Mesothelial cell of epicardium (in vitro differentiated cells): ENCODE measurements around the gene R3HDM2. TPM values are rescaled to one million over a fixed set of nuclear protein-coding genes. Genes with fewer than 3 reads are reported as not detected.
A peak's percentile ranks its signal among the peaks of the same experiment; 100 is the strongest.

Experiments used
- DNase-seq, 2 experiments: peaks; one replicate each; pipeline ENCODE4 v3.0.0; 2021; ENCODE audit warnings: low spot score in 2 of 2; ENCODE audit not compliant: unreplicated experiment in 2 of 2
- H3K27ac Mint-ChIP-seq: 2 replicates; pipeline ENCODE4 v1.8.0; 2021; ENCODE audit warnings: mixed read lengths
- H3K27me3 Mint-ChIP-seq: 2 replicates; pipeline ENCODE4 v1.8.0; 2021; ENCODE audit warnings: low read depth, mixed read lengths
- H3K36me3 Mint-ChIP-seq: 2 replicates; pipeline ENCODE4 v1.8.0; 2021; ENCODE audit warnings: mixed read lengths
- H3K4me1 Mint-ChIP-seq: 2 replicates; pipeline ENCODE4 v1.8.0; 2021; ENCODE audit warnings: mixed read lengths
- H3K4me3 Mint-ChIP-seq: 2 replicates; pipeline ENCODE4 v1.8.0; 2021; ENCODE audit warnings: mild to moderate bottlenecking, moderate library complexity, mixed read lengths
- H3K9me3 Mint-ChIP-seq: 2 replicates; pipeline ENCODE4 v1.8.0; 2021; ENCODE audit warnings: mixed read lengths
- total RNA-seq: library from RNA; stranded (reverse); gene quantifications from 3 replicates; pipeline ENCODE4 v1.2.1, GENCODE V29; 2021
- TF ChIP-seq, protein P1 (sequence below): fragments of 200-600 bp; sonication (generic); IDR thresholded peaks from one replicate; pipeline ENCODE4 v1.5.0; 2021; ENCODE audit warnings: antibody characterized with exemption; ENCODE audit not compliant: unreplicated experiment

Gene R3HDM2
- total RNA-seq, 1 donor from 2014 or later, result 111 TPM

DNA sequence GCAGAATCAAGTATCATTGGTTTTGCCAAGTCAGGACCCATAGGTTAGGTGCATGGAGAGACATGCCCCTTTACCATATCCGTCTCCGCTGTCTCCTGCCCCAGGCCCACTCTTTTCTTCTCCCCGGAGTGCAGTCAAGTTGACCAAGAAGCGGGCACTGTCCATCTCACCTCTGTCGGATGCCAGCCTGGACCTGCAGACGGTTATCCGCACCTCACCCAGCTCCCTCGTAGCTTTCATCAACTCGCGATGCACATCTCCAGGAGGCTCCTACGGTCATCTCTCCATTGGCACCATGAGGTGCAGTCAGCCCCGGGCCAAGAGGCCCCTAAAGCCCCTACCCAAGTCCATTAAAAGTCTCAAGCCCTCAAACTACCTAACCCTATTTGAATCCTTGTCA lies 33.7 kb upstream of the R3HDM2 start:
- Mint-ChIP-seq H3K4me1 (peaks cover 20% of the 10 kb centered on the region), H3K27me3 (peaks cover 83% of the 10 kb centered on the region), H3K27ac (no peak overlapping the region), H3K36me3 (no peaks in the 10 kb centered on the region), H3K4me3 (no peak overlapping the region), H3K9me3 (no peaks in the 10 kb centered on the region)
- TF ChIP-seq, protein P1, sequence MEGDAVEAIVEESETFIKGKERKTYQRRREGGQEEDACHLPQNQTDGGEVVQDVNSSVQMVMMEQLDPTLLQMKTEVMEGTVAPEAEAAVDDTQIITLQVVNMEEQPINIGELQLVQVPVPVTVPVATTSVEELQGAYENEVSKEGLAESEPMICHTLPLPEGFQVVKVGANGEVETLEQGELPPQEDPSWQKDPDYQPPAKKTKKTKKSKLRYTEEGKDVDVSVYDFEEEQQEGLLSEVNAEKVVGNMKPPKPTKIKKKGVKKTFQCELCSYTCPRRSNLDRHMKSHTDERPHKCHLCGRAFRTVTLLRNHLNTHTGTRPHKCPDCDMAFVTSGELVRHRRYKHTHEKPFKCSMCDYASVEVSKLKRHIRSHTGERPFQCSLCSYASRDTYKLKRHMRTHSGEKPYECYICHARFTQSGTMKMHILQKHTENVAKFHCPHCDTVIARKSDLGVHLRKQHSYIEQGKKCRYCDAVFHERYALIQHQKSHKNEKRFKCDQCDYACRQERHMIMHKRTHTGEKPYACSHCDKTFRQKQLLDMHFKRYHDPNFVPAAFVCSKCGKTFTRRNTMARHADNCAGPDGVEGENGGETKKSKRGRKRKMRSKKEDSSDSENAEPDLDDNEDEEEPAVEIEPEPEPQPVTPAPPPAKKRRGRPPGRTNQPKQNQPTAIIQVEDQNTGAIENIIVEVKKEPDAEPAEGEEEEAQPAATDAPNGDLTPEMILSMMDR, result no peak
- no peak for DNase-seq

DNA sequence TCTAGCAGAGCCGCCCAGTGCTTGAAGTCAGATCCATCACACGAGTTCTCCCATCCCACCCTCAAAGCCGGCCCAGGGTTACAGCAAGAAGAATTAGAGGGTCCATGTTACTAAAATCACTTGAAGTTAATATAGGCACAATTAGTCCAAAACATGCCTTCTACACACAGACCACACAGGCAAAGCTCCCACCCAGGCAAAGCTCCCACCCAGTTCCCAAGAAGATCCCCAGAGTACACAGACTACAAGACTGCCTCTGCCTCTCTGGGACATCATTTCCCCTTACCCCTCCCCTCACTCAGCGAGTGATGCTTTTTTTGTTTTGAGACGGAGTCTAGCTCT lies 32.0 kb upstream of the R3HDM2 start:
- Mint-ChIP-seq H3K27me3 (peaks cover 66% of the 10 kb centered on the region), H3K27ac (no peak overlapping the region), H3K4me3 (peak overlapping the region; percentile 69), H3K9me3 (no peaks in the 10 kb centered on the region), H3K4me1 (peaks cover 27% of the 10 kb centered on the region), H3K36me3 (no peaks in the 10 kb centered on the region)
- no peak for DNase-seq
- TF ChIP-seq, protein P1, result peak; percentile 42

DNA sequence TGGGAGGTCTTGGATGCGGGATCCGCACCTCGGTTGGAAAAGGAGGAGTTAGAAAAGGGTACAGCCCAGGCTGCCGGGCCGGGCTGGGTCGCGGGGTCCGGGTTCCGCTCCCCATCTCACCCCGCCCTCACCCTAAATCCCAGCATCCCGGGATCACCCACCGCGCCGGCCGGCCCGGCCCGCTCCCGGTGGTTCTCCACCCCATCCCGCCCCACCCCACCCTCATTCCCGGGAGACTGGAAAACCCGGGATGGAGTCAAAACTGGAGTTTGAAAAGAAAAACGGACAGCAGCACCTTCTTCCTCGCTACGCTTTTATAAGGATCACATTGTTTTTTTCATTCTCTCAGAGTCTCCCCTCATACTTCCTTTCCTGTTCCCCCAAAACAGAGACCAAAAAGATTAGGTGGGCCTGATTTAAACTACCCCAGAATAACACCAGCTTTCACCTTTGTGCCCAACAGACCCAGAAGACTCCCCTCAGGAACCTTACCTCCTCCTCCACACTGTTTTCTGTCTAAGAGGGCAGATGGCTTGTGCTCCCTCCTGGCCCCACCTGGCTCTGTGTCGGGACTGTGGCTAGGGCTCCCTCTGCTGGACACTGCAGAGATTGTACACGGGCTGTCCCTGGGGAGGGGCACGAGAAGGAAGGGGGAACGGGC lies 31.5 kb upstream of the R3HDM2 start:
- Mint-ChIP-seq H3K4me3 (peak overlapping the region; percentile 81), H3K27me3 (peaks cover 61% of the 10 kb centered on the region), H3K27ac (peak overlapping the region; percentile 92), H3K36me3 (no peaks in the 10 kb centered on the region), H3K9me3 (no peaks in the 10 kb centered on the region), H3K4me1 (peaks cover 27% of the 10 kb centered on the region)
- peak; percentile 74 to 93 for DNase-seq
- TF ChIP-seq, protein P1, result peak; percentile 78

DNA sequence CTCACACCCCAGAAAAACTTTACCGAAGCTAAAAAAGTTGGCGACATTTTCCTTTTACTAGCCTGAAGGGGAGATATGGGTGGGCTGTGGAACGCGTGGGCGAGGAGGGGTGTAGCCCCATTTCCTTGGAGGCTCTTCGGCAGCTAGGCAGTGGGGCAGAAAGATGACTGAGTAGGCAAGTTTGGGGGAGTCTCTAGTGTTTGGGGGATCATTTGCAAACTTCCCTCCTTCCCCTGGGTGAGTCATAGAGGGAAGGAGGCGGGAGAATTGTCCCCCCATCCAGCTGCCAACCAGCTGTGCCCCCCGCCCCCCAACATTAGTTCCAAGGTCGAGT lies 31.0 kb upstream of the R3HDM2 start:
- TF ChIP-seq, protein P1, result no peak
- Mint-ChIP-seq H3K27me3 (peaks cover 56% of the 10 kb centered on the region), H3K4me1 (peaks cover 27% of the 10 kb centered on the region), H3K9me3 (no peaks in the 10 kb centered on the region), H3K36me3 (no peaks in the 10 kb centered on the region), H3K4me3 (peak overlapping the region; percentile 81), H3K27ac (peak overlapping the region; percentile 92)
- DNase-seq, result no peak

DNA sequence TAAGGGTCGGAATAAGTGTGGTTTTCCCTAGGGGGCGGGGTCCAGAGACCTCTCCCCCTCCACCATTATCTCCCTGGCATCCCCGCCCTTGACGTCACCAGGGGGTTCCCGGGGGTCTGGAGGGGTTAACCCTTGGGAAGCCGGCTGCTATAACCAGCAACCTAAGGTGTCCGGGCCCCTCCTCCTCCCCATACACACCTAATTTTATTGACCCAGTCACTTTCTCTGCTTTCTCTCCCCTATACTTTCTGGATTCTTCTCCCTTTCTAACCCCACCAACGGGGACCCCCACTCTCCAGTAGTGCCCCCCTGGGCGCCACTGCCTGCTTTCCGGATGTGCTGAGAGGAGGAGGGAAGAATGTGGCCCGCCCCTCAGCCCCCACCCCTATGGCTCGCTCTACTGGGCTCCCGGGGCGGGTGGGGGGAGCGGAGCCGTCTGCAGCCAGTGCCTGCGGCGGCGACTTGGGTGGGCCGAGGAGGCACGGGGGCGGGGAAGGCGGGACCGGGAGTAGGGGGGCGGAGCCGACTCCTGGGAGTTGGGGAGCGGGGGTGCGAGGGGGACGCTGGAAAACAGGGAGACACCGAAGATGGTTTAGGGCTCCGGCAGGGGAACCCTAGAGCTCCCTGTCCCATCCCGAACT lies 30.6 kb upstream of the R3HDM2 start:
- no peaks in the 10 kb centered on the region for H3K36me3 Mint-ChIP-seq
- peak; percentile 61 to 74 for DNase-seq
- TF ChIP-seq, protein P1, result no peak
- peak overlapping the region; percentile 81 for H3K4me3 Mint-ChIP-seq
- H3K4me1 Mint-ChIP-seq, result peaks cover 27% of the 10 kb centered on the region
- peaks cover 54% of the 10 kb centered on the region for H3K27me3 Mint-ChIP-seq
- H3K9me3 Mint-ChIP-seq, result no peaks in the 10 kb centered on the region
- peak overlapping the region; percentile 92 for H3K27ac Mint-ChIP-seq
